ENCODE measurements around the gene DDAH2. TPM values are rescaled to one million over a fixed set of nuclear protein-coding genes. Genes with fewer than 3 reads are reported as not detected.
A peak's percentile ranks its signal among the peaks of the same experiment; 100 is the strongest.

DDAH2 gene
- total and polyA plus RNA-seq, 8 donors = 70.2 to 199 (median 161) TPM

DNA sequence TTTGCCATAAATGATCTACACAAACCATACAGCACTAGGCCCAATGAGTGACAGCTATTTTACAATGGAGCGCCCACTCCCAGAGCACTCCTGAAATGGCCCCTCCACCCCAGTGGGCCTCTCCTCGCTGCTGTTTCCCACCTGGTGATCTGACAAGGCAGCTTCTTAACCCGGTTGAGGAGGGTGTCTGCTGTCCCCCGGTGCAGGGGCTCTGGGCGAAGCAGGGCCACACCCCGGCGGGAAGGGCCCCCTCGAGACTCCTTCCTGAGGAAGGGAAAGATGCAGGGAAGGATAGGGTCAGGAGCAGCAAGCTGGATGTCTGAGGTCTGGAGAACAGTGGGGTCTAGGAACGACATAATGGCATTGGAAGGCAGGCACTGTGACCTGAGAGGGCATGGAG lies 36.2 kb downstream of the DDAH2 start:
- no peaks in the 10 kb centered on the region for H3K27me3 ChIP-seq
- DNase-seq (peak in 1 of 4 donors; percentile 29), ATAC-seq (no peak)
- H3K36me3 ChIP-seq = peaks cover 0 to 92% of the 10 kb centered on the region in 2 donors
- no peaks in the 10 kb centered on the region for H3K4me1 ChIP-seq
- H3K9me3 ChIP-seq = no peaks in the 10 kb centered on the region
- intact Hi-C loops (cut with DNase I) = no loop called here
- TF ChIP-seq, protein P1, sequence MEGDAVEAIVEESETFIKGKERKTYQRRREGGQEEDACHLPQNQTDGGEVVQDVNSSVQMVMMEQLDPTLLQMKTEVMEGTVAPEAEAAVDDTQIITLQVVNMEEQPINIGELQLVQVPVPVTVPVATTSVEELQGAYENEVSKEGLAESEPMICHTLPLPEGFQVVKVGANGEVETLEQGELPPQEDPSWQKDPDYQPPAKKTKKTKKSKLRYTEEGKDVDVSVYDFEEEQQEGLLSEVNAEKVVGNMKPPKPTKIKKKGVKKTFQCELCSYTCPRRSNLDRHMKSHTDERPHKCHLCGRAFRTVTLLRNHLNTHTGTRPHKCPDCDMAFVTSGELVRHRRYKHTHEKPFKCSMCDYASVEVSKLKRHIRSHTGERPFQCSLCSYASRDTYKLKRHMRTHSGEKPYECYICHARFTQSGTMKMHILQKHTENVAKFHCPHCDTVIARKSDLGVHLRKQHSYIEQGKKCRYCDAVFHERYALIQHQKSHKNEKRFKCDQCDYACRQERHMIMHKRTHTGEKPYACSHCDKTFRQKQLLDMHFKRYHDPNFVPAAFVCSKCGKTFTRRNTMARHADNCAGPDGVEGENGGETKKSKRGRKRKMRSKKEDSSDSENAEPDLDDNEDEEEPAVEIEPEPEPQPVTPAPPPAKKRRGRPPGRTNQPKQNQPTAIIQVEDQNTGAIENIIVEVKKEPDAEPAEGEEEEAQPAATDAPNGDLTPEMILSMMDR (IDR thresholded peaks at IDR 0.05) = no peak
- H3K4me3 ChIP-seq = no peak overlapping the region
- H3K27ac ChIP-seq = no peak overlapping the region

- no peaks in the 10 kb centered on the region for H3K27me3 ChIP-seq
- H3K27ac ChIP-seq = no peak overlapping the region
- TF ChIP-seq, protein P1 (IDR thresholded peaks at IDR 0.05) = no peak
- no peak overlapping the region for H3K4me3 ChIP-seq
- no peak for ATAC-seq
- intact Hi-C loops (cut with DNase I) = no loop called here
- no peaks in the 10 kb centered on the region for H3K9me3 ChIP-seq
- no peaks in the 10 kb centered on the region for H3K4me1 ChIP-seq
- no peak for DNase-seq
- H3K36me3 ChIP-seq = peaks cover 0 to 97% of the 10 kb centered on the region in 2 donors
Observed at GRCh38 chr6:31692353-31692752, 36.7 kb downstream of the DDAH2 start.

GRCh38 chr6:31691564-31692108 lies 37.5 kb downstream of the DDAH2 start:
- H3K27ac ChIP-seq = no peak overlapping the region
- ATAC-seq (no peak), DNase-seq (no peak)
- H3K36me3 ChIP-seq = peaks cover 0 to 100% of the 10 kb centered on the region in 2 donors
- TF ChIP-seq, protein P1 (IDR thresholded peaks at IDR 0.05) = no peak
- intact Hi-C loops (cut with DNase I) = no loop called here
- no peaks in the 10 kb centered on the region for H3K9me3 ChIP-seq
- no peaks in the 10 kb centered on the region for H3K4me1 ChIP-seq
- no peak overlapping the region for H3K4me3 ChIP-seq
- no peaks in the 10 kb centered on the region for H3K27me3 ChIP-seq

DNA sequence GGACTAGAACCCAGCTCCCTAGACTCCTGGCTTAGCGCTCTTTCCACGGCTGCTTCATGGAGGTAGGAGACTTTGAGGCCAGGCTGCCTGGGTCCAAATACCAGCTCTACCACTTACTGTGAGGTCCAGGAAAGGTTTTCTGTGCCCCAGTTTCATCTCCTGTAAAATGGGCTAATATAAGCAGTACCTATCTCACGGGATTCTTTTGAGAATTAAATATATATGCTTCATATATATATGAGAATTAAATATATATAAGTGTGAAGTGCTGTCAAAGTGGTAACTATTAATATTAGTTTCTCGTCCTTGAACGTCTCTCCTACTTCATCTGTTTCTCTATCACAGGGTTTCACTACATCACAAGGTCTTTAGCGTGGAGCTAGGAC lies 38.0 kb downstream of the DDAH2 start:
- TF ChIP-seq, protein P1 (IDR thresholded peaks at IDR 0.05) = no peak
- ATAC-seq = no peak
- peaks cover 0 to 100% of the 10 kb centered on the region in 2 donors for H3K36me3 ChIP-seq
- H3K27ac ChIP-seq = no peak overlapping the region
- no peaks in the 10 kb centered on the region for H3K9me3 ChIP-seq
- DNase-seq = no peak
- H3K4me3 ChIP-seq = no peak overlapping the region
- H3K27me3 ChIP-seq = no peaks in the 10 kb centered on the region
- H3K4me1 ChIP-seq = no peaks in the 10 kb centered on the region
- intact Hi-C loops (cut with DNase I) = no loop called here

- H3K36me3 ChIP-seq = peaks cover 0 to 100% of the 10 kb centered on the region in 2 donors
- ATAC-seq = peak; percentile 25
Observed at GRCh38 chr6:31690231-31691077, 38.6 kb downstream of the DDAH2 start.

More at GRCh38 chr6:31690231-31691077, 38.6 kb downstream of the DDAH2 start:
- DNase-seq = no peak
- no peaks in the 10 kb centered on the region for H3K4me1 ChIP-seq
- no peaks in the 10 kb centered on the region for H3K9me3 ChIP-seq
- intact Hi-C loops (cut with DNase I) = no loop called here
- no peak overlapping the region for H3K27ac ChIP-seq
- no peaks in the 10 kb centered on the region for H3K27me3 ChIP-seq
- no peak overlapping the region for H3K4me3 ChIP-seq
- TF ChIP-seq, protein P1 (IDR thresholded peaks at IDR 0.05) = no peak

Data from left lung (tissue), 10 donors.